Hematopoietic multipotent progenitor cell treated with erythropoietin and hydrocortisone succinate and interleukin-3 and kit ligand, for 4 days (in vitro differentiated cells): ENCODE results near the gene CNOT6.
A peak's percentile ranks its signal among the peaks of the same experiment; 100 is the strongest.
"Not testable (repeated sequence)": the region's sequence is repeated elsewhere in the genome, so short reads cannot be mapped to it uniquely, and the experiment has no call there.

ENCODE experiments used
- DNase-seq: peaks from one replicate; pipeline ENCODE4 v3.0.0-alpha.2; 2015

Gene CNOT6

GRCh38 chr5:180494060-180494509, at the start of gene CNOT6:
TSS of gene CNOT6 (plus strand) at chr5:180494379. CDS start at chr5:180529277, 34,898 bp downstream.
- peak; percentile 95 for DNase-seq

DNA sequence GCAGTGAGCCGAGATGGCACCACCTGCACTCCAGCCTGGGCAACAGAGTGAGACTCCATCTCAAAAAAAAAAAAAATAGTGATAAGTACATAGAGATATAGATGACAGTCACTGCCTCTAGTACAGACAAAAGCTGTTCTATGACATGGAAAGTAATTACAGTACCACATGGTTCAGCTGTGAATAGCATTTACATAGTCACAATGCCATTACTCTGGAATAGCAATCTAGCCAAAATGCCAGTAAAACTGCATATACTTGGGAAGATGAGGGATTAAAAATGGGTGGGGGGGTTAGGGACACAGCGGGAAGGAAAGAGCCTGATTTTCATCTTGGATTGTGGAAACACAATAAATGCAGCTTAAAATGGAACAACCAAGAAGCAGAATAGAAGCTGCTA, 39.4 kb upstream of the CNOT6 start:
- no peak for DNase-seq

DNA sequence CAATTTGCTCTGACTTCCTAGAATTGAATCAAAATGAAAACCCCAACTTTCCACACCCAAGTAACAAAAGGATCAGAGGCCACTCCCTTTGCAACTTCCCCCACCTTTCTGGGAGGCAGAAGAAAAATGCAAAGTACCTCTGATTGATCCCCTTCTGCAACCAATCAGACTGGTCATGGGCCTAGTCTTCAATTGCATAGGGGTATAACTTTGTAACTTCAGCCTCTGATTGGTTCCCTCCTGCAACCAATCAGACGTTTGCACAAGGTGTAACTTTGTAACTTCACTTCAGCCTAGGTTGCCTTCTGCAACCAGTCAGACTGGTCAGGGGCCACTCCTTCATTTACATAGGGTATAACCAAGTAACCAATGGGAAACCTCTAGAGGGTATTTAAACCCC, 38.3 kb upstream of the CNOT6 start:
- DNase-seq, result no peak

GRCh38 chr5:180456792-180457191, 37.4 kb upstream of the CNOT6 start:
- no peak for DNase-seq

GRCh38 chr5:180458852-180459673, 35.1 kb upstream of the CNOT6 start:
- not testable (repeated sequence) for DNase-seq

GRCh38 chr5:180459674-180460142, 34.5 kb upstream of the CNOT6 start:
- not testable (repeated sequence) for DNase-seq

DNA sequence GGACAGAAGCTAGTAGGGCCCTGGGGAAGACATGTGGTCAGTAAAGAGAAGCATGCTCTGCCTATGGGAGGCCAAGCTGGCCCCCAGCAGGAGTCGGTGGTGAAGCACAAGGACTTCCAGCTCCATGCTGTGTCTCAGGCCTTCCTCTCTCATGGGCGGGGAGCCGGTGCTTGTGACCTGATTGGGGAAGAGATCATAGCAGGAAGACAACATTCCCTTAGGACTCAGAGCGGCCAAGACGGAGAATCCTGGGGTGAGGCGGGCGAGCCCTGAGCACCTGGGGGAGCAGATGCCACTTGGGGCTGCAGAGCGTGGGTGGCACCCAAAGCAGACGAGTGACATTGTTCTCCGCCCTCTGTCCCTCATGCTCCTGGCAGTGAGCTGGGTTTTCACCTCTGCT, 33.3 kb upstream of the CNOT6 start:
- no peak for DNase-seq

- no peak for DNase-seq
These were observed 32.9 kb upstream of the CNOT6 start for GRCh38 chr5:180461303-180461702.

GRCh38 chr5:180463216-180463900, 30.8 kb upstream of the CNOT6 start:
- DNase-seq, result no peak

GRCh38 chr5:180463916-180464602, 30.1 kb upstream of the CNOT6 start:
- no peak for DNase-seq

DNA sequence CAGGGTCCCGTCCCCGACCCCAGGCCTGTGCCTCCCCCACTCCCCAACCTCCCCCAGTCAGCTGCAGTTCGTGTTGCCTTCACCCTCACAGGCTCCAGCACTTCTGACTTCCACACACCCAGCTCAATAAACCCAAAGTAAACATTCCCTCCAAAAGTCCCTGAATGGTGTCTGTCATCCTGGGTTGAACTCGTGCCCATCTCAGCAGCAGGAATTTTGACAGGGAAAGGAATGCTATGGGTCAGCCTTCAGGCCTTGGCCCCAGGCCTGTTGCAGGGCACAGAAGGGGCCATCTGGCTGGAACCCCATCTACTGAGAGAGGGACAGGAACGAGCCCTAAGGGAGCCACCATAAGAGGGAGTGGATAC, 29.6 kb upstream of the CNOT6 start:
- DNase-seq, result no peak

GRCh38 chr5:180465052-180465451, 29.1 kb upstream of the CNOT6 start:
- not testable (repeated sequence) for DNase-seq

- DNase-seq, result no peak
These were observed 27.9 kb upstream of the CNOT6 start for GRCh38 chr5:180466316-180466715.

GRCh38 chr5:180467028-180467975, 26.9 kb upstream of the CNOT6 start:
- no peak for DNase-seq

- no peak for DNase-seq
These were observed 26.0 kb upstream of the CNOT6 start for GRCh38 chr5:180467989-180468731.

GRCh38 chr5:180468732-180469585, 25.2 kb upstream of the CNOT6 start:
- no peak for DNase-seq

GRCh38 chr5:180469586-180469865, 24.7 kb upstream of the CNOT6 start:
- DNase-seq, result no peak

DNA sequence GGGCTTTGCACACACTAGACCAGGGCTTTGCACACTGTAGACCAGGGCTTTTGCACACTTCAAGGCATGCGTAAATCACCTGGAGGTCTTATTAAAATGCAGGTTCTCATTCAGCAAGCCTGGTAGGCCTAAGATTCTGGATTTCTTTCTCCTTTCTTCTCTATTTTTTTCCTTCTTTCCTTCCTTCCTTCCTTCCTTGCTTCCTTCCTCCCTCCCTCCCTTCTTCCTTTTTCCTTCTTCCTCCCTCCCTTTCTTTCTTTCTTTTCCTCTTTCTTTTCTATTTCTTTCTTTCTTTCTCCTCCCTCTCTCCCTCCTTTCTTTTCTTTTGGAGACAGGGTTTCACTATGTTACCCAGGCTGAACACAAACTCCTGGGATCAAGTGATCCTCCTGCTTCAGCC, 24.3 kb upstream of the CNOT6 start:
- no peak for DNase-seq

DNA sequence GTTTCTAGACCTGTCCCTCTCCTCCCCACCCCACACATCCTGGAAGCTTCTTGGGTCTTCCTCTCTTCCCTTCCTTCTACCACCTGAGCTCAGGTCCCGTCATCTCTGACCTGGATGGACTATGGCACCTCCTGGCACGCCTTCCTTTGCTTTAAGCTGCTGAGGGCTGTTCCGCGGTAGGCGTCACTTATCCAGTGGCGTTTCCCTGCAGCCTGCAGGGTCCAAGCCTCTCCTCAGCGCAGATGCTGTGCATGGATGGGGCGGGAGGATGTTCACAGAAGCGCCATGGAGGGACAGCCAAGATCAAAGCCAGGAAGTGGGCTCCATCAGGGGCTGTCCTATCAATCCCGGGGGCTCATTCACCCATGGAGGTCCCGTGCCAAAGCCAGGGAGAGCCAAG, 23.8 kb upstream of the CNOT6 start:
- DNase-seq, result no peak

- DNase-seq, result peak; percentile 78
These were observed 23.1 kb upstream of the CNOT6 start for GRCh38 chr5:180470966-180471582.
